GM19351 (cell line): ENCODE data around the gene RDH12.
A peak's percentile ranks its signal among the peaks of the same experiment; 100 is the strongest.

Experiments used
- ATAC-seq: cut with Tn5 transposase; IDR thresholded peaks from one replicate; pipeline ENCODE4 v1.9.1; 2021; ENCODE audit warnings: mild to moderate bottlenecking, moderate library complexity; ENCODE audit not compliant: unreplicated experiment

Gene RDH12

DNA sequence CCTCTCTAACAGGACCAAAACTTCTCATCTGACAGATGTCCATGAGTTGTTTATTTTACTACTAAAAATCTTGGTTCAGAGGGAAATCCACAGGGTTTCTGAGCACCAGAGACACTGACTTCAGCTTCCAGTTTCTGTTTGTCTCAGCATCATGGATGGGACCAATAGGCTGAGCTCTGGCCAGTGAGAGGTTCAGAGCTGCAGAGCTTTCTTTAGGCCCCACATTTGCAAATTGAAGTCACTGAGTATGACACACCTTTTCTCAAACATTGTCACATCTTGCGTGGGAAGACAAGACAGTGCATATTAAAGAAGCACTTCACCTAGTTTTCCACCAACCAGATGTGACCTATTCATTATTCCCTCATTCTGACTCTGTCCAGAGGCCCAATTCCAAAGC, 45.2 kb downstream of the RDH12 start:
- ATAC-seq = peak; percentile 45

DNA sequence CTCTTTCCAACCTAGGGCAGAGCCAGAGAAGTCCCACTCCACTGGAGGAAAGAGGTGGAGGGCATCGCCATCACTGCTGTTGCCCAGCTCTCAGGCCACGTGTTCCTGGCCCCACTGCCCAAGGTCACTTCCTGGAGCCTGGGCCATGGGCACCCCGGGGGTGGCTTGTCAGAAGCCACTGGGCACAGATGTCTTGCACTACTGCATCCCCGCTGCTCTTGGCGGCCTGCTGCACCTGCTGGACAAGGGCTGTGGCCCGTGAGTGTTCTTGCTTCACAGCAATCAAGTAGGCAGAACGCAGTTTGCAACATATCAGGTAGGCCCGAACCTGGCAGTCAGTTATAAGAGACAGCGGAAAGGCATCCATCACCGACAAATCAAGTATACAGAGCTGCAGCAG, 46.6 kb downstream of the RDH12 start:
- ATAC-seq = no peak

DNA sequence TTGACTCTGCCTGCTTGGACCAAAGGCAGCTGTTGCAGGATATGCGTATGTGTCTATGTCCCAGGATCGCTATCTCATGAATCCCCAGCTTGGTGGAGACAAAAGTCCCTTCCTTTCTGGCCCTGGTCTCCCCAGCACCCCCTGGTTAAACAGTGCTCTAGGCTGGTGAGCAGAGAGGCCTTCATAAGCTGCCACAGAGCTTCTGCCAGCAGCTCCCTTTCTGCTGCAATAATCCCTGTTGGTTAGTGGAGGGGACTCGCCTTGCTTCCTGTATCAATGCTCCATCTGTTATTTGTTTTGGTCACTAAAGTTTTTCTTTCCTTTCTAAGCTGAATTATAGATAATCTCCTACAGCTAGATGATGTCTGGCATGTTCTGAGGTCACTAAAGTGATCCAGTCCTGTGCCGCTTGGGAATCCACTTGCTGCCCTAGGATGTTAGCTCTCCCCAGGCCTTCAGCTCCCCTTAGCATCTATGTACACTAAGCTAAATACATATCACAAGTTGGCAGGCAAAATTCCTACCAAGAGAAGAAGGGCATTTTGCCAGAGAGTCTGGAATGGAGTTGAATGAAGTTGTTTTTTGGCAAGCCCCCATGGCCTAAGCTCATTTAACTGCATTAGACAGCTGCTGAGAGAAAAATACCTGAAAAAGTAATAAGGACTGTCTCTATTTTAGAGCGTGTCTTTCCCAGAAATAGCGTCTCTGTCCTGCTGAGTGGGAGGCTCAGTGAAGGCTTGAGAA, 47.8 kb downstream of the RDH12 start:
- ATAC-seq = no peak

DNA sequence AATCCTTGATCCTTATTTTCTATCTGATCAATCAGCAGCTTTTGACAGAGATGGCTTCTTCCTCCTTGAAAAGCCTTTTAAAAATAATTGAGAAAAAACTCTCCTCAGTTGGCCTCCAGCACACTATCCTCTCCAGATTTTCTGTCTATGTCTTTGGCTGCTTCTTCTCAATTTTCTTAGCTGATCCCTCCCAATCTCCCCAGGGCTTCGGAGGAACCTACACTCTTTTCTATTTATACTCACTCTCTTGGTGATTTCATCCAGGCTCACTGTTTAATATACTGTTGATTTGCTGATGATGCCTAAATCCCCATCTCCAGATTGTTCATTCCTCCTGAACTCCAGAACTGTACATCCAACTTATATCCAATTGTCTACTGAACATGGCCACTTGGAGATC, 54.8 kb downstream of the RDH12 start:
- ATAC-seq = no peak

DNA sequence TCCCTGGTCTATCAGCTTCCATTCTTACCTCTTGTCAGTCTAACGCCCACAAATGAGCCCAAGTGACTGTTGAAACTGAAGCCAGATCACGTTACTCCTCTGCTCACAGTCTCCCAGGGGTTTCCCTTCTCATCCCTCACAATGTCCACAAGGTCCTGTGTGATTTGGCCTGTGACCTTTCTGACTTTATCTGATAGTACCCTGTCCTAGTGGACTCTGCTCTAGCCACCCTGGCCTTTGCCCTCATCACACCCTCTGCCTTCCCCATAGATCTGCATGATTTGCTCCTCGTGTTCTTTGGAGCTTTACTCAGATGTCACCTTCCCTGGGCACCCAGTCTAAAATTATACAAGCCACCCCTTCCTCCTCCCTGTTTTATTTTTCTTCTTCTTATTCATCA, 55.5 kb downstream of the RDH12 start:
- ATAC-seq = no peak

DNA sequence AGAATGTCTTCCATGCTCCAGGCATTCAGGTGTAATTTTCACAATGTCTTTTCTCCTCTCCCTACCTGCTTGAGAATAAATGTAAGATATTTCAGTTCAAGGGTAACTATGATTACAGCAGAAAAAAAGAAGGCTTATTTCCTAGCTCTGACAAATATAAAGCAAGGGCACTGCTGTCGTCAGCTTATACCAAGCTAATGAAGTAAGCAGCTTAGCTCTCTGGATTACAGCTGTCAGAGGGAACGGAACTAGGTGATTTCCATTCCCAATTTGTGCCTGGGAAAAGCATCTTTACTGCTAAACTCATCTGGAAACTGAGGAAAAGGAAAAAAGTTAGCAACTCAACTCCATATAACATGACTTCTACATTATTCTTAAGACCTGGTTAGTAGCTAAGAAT, 58.2 kb downstream of the RDH12 start:
- no peak for ATAC-seq

DNA sequence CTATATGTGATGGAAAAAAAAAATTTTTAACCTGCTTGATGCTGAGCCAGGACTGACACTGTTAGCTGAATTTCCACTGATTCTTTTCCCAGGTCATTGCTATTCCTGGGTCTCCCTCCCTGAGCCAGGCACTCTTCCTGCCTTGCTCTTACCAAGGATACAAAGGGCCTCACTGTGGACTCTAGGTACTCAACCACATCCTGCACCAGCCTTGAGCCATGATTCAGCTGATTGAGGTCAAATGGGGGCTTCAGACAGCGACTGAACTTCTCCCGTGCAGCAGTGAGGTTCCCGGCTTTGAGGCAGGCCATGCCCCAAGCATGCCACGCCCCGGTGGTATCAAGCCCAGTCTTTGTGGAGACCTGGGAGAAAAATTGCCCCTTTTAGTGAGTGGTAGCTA, 60.4 kb downstream of the RDH12 start:
- no peak for ATAC-seq

DNA sequence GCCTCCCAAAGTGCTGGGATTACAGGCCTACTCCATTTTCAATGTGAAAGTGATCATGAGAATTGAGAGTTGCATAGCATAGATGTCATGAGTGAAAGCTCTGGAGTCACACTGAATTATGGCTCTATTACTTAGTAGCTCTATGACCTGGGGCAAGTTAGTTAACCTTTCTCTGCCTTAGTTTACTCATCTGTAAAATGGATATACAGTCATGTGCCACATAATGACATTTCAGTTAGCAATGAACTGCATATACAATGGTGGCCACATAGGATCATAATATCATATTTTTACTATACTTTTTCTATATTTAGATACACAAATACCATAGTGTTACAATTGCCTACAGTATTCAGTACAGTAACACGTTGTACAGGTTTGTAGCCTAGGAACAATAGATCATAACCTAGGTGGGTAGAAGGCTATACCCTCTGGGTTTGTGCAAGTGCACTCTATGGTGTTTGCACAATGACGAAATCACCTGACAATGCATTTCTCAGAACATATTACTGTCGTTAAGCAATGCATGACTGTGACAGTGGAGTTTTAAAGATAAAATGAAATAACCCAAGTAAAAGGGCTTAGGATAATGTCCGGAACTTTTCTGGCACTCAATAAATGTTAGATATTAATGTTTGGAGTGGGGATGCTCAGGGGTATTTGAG, 61.6 kb downstream of the RDH12 start:
- no peak for ATAC-seq

DNA sequence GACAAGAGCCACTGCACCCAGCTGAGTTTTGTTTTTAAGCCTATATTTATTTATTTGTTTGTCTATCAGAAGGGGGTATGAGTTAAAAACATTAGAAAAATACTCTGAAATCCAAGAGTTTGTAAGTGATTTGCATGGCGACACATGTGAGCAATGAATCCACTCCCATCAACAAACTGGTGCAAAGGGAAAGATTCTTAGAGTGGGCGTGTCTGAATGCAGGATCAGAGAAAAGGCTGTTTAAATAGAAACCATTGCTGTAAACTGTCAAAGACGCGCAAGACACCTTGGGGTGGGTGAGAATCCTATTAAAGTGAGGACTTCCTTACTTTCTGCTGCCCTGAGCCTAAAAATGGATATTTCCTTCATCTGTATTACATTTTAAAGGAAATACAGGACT, 62.8 kb downstream of the RDH12 start:
- no peak for ATAC-seq

DNA sequence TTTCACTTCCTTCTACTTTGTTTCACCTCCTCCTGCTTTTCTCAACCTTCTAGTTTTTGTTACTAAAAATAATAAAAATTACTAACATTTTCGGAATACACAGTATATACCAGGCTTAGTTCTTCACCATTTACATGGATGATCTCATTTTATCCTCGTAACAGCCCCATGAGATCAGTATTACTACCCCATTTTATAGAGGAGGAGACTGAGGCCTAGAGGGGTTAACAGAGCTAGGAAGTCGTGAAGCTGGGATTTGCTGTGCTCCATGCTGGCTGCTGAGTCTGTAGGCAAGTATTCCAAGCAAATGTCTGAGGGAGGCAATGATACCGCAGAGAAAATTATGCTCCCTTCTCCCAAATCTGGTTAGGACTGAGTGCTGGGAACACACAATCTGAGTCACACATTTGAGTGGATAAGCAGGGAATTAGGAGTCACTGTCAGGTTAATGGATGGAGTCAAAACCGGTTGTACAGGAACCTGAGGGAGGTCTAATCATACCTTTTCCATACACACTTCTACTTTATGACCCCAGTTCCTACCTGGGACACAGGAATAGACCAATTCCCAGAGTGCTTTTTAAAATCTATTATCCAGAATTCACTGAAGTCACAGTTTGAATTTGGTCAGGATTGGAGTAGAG, 63.6 kb downstream of the RDH12 start:
- ATAC-seq = no peak

DNA sequence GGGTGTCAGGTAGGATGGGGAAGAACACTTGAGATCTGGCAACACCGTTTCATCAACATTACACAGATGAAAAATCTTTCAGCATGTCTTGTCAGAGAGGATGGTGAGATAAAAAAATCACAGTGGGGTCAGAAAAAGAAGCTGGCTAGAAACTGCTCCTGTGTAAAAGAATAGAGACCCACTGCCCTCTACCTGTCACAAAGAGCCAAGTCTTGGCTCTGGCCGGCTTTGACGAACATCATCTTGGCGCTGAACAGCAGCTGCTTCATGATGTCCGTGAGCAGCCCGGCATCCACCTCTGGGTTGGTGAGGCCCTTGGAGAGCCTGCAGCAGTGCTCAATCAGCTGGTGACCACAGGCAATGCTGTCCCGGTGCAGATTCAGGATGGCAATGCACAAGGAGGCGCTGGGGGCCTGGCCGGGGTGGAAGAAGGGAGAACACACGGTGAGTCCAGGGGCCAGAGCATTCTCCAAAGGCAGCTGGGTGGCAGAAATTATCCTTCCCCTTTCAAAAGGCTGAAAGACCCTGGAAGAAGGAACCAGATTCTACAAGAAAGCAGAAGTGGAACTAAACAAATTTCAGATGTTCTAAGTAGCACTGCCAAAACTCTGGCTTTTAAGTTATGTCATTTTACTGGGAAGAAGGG, 64.5 kb downstream of the RDH12 start:
- ATAC-seq = no peak

DNA sequence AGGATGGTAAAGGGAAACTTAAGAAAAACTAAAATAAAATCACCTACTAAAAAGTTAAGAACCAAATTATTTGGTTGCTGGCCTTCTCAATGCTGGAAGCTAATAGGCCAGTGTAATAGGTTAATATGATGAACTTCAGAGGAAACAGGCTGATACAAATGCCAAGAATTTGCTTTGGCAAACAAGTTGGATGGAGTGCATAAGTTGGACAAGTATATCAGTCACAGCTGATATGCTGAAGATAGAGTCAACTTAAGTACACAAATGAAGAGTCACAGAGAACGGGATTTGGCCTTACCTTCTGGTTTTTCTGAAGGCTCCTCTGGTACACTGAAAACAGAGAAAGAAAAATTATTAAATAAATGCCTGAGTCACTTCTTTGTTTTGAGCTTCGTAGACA, 66.5 kb downstream of the RDH12 start:
- ATAC-seq = no peak

DNA sequence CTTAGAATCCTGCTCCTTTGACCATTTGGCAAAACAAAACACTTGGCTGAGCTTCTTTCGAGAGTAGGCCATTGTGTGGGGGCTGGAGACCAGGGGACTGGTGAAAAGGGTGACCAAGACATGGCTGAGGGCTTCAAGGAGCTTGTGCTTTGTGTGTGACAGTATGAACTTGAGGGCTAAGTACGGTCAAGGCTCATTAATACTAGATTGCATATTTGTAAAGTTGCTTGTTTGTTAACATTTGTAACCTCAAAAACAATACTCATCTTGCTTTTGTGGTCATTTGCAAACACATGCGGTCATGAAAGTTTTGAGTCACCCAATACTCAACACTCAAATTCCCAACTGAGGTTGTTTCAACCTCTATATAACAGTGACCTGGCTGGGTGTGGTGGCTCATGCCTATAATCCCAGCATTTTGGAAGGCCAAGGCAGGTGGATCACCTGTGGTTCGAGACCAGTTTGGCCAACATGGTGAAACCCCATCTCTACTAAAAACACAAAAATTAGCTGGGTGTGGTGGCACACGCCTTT, 72.2 kb downstream of the RDH12 start:
- ATAC-seq = no peak

DNA sequence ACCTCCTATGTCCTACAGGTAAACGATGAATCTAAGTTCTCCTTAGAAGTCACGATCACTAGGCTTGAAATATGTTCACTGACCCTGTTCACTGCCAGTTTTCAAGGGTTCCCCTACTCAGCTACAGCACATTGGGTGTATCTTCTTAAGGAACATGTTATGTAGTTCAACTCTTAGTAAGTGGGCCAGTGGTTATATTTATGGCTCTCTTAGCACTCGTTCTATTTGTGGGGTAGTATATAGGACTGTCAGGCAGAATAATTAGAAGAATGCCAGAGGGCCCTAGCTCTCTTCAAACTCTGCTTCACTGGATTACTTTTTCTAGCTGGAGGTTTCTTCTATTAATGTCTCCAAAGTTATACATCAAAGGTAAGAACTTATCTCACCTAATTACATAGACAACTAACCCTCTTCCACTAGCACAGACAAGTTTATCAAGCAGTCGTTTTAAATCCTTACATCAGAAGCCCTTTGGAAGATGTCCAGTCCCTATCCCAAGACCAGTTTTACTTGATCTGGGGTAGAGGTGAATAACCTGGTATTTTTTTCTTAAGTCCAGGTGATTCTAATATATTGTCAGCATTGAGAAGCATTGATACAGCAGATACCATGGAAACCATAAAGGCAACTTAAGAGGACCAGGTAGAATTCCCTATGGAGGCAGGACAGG, 75.1 kb downstream of the RDH12 start:
- ATAC-seq = no peak

DNA sequence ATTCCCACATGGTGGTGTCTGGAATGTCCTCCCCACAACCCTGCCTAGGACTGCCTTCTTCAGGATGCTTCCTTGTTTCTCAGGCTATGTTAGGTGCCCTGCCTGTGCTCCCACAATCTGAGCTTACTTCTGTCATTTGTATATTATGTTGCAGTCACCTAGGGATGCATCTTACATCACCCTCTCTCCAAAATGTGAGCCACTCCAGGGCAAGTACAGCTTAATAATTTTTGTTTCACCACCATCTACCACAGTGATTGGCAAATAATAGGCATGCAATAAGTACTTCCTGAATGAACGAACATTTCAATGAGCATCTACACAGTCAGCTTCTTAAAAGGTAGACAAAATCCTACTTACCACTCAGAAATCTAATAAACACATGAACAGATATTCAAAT, 77.1 kb downstream of the RDH12 start:
- no peak for ATAC-seq

DNA sequence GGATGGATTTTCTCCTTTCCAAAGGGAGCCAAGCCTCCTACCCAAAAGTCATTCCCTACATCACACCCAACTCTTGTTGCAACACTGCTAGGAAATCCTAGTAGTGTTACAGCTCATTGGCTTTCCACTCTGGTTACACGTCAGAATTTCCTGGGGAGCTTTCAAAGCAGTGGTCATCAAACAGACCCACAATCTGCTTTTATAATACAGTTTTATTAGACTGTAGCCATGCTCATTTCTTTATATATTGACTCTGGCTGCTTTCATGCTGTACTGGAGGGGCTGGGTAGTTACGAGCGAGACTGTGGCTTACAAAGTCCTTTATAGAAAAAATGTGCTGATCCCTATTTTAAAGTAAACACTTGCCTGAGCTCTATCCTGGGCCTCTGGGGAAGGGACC, 80.4 kb downstream of the RDH12 start:
- ATAC-seq = no peak
